Limb (tissue), 2 donors: ENCODE results near the gene NOL4.

Source experiments
- DNase-seq, 2 donors: peaks; one replicate each; pipeline ENCODE4 v3.0.0-alpha.2; 2016; ENCODE audit errors: extremely low spot score in 2 of 2

The NOL4 gene

DNA sequence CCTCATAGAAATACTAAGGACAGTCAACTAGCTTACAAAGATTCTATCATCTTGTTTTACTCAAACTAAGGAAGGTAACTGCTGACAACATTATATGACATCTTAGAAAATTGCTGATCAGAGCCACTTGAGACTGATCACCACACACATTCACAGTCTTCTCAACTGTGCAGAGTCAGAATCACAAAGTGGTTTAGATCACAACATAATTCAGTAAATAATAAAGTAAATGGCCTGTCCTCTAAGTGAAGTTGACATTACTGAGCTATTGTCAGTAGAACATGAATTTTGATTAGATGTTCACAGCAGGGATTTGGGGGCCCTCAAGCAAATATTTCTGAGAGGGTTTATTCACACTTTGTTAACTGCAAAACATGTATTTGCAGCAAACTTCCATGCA is 28.5 kb downstream of the NOL4 start:
- no peak for DNase-seq

GRCh38 chr18:34194239-34194638 is 30.5 kb downstream of the NOL4 start:
- no peak for DNase-seq

GRCh38 chr18:34189656-34190435 is 34.9 kb downstream of the NOL4 start:
- DNase-seq = no peak
